ES-I3 (cell line): Measurements from ENCODE around the gene SLC7A10.

Source experiments
- H3K36me3 ChIP-seq: 2 replicates; pipeline ENCODE4 v1.6.1; 2013; ENCODE audit warnings: mild to moderate bottlenecking, low read length, control low read depth, moderate library complexity; ENCODE audit not compliant: insufficient read depth
- H3K4me1 ChIP-seq: 2 replicates; pipeline ENCODE4 v1.6.1; 2013; ENCODE audit warnings: mild to moderate bottlenecking, control low read depth, low read length; ENCODE audit not compliant: insufficient read depth
- H3K9ac ChIP-seq: 2 replicates; pipeline ENCODE4 v1.6.1; 2013; ENCODE audit warnings: low read depth, mild to moderate bottlenecking, low read length, moderate library complexity
- H3K9me3 ChIP-seq: 2 replicates; pipeline ENCODE4 v1.6.1; 2013; ENCODE audit warnings: mild to moderate bottlenecking, low read length, moderate library complexity; ENCODE audit not compliant: control insufficient read depth, insufficient read depth

The SLC7A10 gene

DNA sequence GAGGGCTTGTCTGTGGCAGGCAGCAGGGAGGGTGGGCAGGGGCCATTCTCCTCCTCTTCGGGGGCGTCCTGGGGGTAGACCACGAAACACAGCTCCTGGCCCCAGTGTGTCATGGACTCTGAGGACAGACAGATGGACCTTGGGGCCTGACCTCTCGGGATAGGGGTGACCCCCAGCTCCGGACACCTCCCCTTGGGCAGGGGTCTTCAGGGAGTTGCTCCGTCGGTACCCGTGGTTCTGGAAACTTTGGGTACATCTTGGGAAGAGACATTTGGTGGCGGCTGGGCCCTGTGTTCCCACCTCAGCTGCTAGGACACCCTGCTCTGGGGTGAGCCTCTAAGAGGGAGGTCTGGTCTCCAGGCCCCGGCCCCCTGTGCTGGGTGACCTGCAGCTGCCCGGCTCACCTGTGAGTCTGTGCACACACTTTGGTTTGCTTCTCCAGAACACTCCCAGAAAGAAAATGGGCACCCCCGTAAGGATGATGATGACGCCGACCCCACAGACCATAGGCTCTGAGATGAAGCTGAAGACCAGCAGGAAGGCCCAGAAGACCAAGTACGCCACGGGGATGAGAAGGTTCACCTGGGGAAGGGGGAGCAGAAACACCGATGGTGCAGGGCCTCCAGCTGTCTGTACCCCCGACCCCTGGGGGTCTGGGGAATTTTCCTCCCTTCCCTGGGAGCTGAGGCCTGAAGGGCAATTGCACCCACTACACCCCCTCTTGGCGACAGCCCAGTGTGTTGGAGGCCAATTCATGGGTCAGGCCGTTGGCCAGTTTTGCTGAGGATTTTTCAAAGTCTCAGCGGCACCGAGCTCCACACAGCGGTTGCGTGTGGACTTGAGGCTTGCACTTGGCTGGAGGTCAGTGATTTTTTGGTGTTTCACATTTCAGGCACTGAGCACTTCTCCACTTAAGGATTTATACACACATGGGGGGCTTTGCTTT, 16.5 kb downstream of the SLC7A10 start:
- H3K36me3 ChIP-seq: no peaks in the 10 kb centered on the region
- H3K4me1 ChIP-seq: no peaks in the 10 kb centered on the region
- H3K9ac ChIP-seq: no peak overlapping the region

DNA sequence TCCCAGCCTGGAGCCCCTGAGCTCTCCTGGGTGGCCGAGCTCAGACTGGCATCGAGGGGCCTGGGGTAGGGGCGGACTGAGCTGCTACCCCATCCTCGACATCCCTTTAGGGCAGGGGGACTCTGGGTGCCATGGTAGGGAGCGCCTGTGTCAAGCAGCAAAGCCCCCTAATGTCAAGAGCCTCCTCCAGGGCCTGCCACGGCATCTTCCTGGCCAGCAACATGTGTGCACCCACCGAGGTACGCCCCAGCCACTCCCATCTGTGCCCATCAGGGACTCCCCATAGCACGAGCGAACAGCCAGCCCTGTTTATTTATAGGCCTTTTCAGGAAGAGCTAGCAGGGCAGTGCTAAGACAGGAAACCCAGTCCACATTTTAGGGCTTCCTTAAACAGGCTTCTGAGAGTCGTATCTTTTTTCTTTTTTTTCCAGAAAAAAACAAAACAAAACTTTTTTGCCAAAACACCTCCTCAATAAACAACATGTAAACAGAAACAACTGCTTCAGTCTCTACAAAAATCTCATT, 17.2 kb downstream of the SLC7A10 start:
- H3K36me3 ChIP-seq: no peaks in the 10 kb centered on the region
- H3K4me1 ChIP-seq: no peaks in the 10 kb centered on the region
- no peak overlapping the region for H3K9ac ChIP-seq
- H3K9me3 ChIP-seq: no peaks in the 10 kb centered on the region

More for the DNA sequence above, 16.5 kb downstream of the SLC7A10 start:
- no peaks in the 10 kb centered on the region for H3K9me3 ChIP-seq

DNA sequence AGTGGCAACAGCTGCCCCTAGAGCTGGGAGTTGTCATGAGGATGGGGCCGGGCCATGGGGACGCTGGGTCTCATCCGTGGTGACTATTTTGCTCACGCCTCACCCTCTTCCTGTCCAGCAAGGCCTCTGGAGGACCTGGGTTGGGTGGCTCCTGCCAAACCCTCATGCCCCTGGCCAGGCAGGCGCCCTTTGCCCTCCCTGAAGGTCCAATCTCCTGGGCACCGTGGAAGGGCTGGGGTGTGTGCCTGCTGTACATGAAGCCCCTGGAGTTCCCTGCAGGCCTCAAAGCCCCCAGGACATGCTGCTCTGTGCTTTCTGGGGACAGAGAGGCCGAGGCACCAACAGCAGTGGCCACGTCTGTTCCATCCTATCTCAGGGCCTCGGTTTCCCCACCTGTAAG, 17.7 kb downstream of the SLC7A10 start:
- no peaks in the 10 kb centered on the region for H3K9me3 ChIP-seq
- H3K9ac ChIP-seq: no peak overlapping the region
- no peaks in the 10 kb centered on the region for H3K36me3 ChIP-seq
- no peaks in the 10 kb centered on the region for H3K4me1 ChIP-seq

DNA sequence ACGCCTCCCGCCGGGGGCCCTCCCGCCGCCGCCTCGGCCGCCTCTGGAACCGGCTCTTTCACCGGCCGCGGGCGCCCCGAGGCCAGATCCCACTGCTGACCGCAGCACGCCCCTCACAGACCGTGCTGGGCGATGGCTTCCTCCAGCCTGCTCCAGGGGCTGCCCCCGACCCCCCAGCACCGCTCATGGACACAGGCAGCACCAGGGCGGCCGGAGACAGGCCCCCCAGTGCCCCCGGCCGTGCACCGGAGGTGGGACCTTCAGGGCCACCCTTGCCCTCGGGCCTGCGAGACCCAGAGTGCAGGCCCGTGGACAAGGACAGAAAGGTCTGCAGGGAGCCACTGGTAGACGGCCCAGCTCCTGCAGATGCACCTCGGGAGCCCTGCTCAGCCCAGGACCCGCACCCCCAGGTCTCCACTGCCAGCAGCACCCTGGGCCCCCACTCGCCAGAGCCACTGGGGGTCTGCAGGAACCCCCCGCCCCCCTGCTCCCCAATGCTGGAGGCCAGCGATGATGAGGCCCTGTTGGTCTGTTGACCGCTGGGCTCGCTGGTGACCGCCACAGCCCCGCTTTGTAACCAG, 18.5 kb downstream of the SLC7A10 start:
- Histone ChIP-seq H3K36me3 (no peaks in the 10 kb centered on the region), H3K9me3 (no peaks in the 10 kb centered on the region), H3K9ac (no peak overlapping the region), H3K4me1 (no peaks in the 10 kb centered on the region)

DNA sequence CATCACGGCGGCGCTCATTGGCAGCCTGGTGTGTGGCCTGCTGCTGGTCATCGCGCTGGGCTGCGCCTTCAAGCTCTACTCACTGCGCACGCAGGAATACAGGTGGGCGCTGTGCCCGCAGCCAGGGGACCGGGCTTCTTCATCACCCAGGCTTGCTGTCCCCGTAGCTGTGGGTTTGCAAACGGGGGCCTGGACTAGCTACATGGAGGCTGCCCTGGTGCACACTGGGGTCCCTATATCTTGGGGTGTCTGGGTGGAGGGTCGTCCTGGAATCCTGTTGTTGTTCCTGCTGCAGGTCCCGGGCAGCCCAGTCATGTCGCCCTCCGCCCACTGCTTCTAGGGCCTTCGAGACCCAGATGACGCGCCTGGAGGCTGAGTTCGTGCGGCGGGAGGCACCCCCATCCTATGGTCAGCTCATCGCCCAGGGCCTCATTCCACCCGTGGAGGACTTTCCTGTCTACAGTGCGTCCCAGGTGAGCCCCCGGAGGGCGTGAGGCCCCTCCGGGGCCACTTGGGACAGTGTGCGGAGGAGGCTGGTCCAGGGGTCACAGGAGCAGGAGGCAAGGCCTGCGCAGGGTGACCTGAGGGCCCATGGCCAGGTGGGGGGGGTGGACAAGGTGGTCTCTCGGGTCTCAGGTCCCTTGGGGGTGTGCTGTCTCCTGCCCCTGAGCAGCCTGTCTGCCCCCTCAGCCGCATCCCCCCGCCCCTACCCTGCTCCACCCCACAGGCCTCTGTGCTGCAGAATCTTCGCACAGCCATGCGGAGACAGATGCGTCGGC, 19.2 kb downstream of the SLC7A10 start:
- H3K9ac ChIP-seq: no peak overlapping the region
- H3K9me3 ChIP-seq: no peaks in the 10 kb centered on the region
- H3K4me1 ChIP-seq: no peaks in the 10 kb centered on the region
- H3K36me3 ChIP-seq: no peaks in the 10 kb centered on the region

DNA sequence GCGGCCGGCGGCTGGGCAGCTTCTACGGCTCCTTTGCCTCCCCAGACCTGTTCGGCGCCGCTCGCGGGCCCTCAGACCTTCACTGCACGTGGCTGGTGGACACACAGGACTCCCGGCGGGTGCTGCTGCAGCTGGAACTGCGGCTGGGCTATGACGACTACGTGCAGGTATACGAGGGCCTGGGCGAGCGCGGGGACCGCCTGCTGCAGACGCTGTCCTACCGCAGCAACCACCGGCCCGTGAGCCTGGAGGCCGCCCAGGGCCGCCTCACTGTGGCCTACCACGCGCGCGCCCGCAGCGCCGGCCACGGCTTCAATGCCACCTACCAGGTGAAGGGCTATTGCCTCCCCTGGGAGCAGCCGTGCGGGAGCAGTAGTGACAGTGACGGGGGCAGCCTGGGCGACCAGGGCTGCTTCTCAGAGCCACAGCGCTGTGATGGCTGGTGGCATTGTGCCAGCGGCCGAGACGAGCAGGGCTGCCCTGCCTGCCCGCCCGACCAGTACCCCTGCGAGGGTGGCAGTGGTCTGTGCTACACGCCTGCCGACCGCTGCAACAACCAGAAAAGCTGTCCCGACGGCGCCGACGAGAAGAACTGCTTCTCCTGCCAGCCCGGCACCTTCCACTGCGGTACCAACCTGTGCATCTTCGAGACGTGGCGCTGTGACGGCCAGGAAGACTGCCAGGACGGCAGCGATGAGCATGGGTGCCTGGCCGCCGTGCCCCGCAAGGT, 20.0 kb downstream of the SLC7A10 start:
- Histone ChIP-seq H3K9ac (no peak overlapping the region), H3K4me1 (no peaks in the 10 kb centered on the region), H3K36me3 (no peaks in the 10 kb centered on the region), H3K9me3 (no peaks in the 10 kb centered on the region)

DNA sequence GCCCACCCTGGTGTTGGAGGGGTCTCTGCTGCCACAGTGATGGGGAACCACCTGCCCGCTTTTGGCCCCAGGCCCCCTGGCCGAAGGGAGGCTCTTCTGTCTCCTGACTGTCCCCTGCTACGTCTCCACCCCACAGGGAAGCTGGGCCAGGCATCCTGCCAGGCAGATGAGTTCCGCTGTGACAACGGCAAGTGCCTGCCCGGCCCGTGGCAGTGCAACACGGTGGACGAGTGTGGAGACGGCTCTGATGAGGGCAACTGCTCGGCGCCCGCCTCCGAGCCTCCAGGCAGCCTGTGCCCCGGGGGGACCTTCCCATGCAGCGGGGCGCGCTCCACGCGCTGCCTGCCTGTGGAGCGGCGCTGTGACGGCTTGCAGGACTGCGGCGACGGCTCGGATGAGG, 20.5 kb downstream of the SLC7A10 start:
- Histone ChIP-seq H3K36me3 (no peaks in the 10 kb centered on the region), H3K9me3 (no peaks in the 10 kb centered on the region), H3K9ac (no peak overlapping the region), H3K4me1 (no peaks in the 10 kb centered on the region)

DNA sequence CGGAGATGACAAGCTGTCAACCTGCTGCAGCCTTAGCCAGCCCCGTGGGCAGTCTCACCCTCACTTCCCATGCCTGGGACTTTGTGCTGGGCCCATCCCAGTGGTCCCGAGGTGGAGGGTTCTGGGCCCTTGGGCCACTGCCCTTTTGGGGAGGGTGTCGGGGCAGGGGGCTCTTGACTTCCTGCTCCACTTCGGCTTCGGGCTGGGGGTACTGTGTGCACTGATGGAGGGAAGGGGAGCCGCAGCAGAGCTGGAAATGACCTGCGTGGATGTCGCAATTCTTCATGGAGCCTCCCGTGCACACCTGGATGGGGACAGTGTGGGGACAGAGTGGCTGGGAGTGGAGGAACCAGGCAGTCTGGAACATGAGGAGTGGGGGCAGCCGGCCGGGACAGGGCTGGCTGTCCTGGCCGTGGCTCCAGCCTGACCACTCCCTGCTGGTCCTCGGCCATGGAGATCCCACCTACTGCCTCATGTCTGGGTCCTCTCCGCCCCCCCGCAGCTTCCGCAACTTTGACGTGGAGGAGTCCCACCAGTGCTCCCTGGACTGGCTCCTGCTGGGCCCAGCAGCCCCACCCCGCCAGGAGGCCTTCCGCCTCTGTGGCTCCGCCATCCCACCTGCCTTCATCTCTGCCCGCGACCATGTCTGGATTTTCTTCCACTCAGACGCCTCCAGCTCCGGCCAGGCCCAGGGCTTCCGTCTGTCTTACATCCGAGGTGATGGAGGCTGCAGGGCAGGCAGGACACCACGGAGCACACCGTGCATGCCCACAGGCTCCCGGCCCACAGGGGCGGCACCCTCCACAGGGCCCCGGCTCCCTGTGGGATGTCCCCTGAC, 21.3 kb downstream of the SLC7A10 start:
- Histone ChIP-seq H3K9me3 (no peaks in the 10 kb centered on the region), H3K9ac (no peak overlapping the region), H3K4me1 (no peaks in the 10 kb centered on the region), H3K36me3 (no peaks in the 10 kb centered on the region)

DNA sequence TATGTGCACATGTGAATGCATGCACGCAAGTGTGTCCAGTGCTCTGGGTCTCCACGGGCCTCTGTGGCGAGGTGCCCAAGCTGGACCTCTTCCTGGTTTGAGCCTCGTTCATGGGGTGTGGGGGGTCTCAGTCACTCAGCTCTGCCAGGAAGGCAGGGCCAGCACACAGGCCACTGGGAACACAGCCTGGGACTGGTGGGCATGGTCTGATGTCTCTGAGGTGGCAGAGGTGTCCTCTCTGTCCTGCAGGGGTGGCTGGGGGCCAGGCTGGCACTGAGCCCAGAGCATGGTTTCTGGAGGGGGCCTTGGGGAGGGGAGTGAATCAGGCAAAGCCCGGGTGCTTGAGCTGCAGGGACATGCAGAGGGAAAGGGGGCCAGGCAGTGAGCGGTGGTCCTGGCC, 22.1 kb downstream of the SLC7A10 start:
- no peak overlapping the region for H3K9ac ChIP-seq
- no peaks in the 10 kb centered on the region for H3K36me3 ChIP-seq
- H3K9me3 ChIP-seq: no peaks in the 10 kb centered on the region
- no peaks in the 10 kb centered on the region for H3K4me1 ChIP-seq

DNA sequence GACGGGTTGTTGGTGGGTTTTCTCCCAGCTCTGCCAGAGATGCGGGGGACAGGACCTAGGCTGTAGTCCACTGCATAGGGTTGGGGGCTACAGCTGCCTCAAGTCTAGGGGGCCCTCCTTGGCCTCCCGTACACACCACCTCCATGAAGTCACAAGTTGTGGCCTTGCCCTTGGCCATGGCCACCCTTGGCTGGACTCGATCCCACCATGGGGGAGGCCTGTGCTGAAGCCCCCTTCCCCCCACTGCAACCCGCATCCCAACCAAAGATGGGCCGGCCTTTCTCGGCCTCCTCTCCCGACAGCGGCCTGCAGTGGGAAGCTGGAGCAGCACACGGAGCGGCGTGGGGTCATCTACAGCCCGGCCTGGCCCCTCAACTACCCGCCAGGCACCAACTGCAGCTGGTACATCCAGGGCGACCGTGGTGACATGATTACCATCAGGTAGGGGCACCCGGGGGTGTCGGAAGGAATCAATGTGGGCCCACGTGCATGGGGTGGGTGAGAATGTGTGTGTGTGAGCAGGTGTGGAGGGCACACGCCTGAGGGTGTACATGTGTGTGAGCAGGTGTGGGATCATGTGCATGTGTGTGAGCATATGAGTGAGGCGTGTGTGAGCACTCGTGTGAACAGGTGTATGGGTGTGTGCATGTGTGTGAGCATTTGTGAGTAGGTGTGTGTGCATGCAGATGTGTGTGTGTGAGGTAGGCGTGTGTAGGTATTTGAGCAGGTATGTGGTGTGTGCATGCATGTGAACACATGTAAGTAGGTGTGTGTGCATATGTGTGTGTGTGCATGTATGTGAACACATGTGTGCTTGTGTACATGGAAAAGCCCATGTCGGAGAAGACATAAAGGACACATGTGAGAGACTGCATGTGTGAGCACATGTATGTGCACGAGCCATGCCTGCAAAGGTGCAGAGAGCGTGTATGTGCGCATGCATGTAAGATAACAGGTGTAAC, 22.8 kb downstream of the SLC7A10 start:
- Histone ChIP-seq H3K9me3 (no peaks in the 10 kb centered on the region), H3K4me1 (no peaks in the 10 kb centered on the region), H3K36me3 (no peaks in the 10 kb centered on the region), H3K9ac (no peak overlapping the region)

DNA sequence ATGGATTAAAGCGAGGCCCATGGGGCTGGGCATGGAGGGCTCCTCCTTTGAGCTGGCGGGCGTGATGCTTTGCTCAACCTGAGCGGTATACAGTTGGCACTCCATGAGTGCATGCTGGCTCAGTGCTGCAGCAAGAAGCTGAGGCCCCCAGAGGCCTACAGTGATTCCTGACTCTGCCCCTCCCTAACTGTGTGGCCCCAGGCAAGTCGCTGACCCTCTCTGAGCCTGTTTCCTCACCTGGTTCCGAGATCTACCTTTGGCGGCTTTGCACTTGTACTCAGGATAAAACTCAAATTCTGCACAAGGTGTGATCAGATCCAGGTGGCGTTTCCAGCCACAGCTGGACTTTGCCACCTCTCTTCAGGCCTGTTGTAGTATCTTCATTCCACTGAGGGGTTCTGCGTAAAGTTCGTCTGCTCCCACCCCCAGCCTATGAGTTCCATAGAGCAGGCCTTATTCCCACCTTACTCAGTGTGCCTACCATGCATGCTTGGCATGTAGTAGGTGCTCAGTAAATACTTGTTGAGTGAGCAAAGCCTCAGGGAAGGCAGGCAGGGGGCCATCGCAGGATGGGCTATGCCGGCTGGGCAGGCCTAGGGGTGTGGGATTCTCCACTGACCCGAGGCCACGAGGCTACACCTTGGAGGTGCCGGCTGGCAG, 23.6 kb downstream of the SLC7A10 start:
- Histone ChIP-seq H3K9me3 (no peaks in the 10 kb centered on the region), H3K4me1 (no peaks in the 10 kb centered on the region), H3K36me3 (no peaks in the 10 kb centered on the region), H3K9ac (no peak overlapping the region)

DNA sequence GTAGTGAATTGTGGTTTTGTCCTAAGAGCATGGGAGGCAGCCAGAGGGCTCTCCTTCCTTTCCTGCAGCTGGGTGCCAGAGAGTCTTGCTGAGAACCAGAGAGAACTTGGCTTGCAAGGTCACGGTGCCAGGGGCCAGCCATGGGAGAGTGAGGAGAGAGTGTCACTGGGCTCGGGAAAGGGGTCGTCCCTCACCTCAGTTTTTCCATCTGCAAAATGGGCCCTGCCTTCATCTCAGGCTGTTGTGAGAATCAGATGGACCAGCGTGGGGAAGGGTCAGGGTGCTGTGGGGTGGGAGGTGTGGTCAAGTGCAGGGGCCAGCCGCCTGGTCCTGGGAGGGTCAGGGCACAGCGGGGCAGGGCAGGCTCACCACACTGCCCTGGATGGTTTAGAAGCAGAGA, 24.2 kb downstream of the SLC7A10 start:
- no peak overlapping the region for H3K9ac ChIP-seq
- H3K9me3 ChIP-seq: no peaks in the 10 kb centered on the region
- no peaks in the 10 kb centered on the region for H3K4me1 ChIP-seq
- no peaks in the 10 kb centered on the region for H3K36me3 ChIP-seq
